IPS DF 19.7 (cell line): ENCODE data around the gene MRPL42.
"Not testable (repeated sequence)": the region's sequence is repeated elsewhere in the genome, so short reads cannot be mapped to it uniquely, and the experiment has no call there.

Experiments
- DNase-seq: peaks from one replicate; pipeline ENCODE4 v3.0.0-alpha.2; 2013; ENCODE audit warnings: low read depth, low spot score

MRPL42 gene

GRCh38 chr12:93547778-93548177 lies 80.5 kb downstream of the MRPL42 start:
- DNase-seq: no peak

- DNase-seq: no peak
Measured at GRCh38 chr12:93549174-93549573, 81.9 kb downstream of the MRPL42 start.

GRCh38 chr12:93550748-93551611 lies 83.7 kb downstream of the MRPL42 start:
- DNase-seq: no peak

GRCh38 chr12:93552427-93552826 lies 85.1 kb downstream of the MRPL42 start:
- DNase-seq: no peak

GRCh38 chr12:93557879-93558278 lies 90.6 kb downstream of the MRPL42 start:
- not testable (repeated sequence) for DNase-seq

GRCh38 chr12:93558685-93559084 lies 91.4 kb downstream of the MRPL42 start:
- DNase-seq: not testable (repeated sequence)

- no peak for DNase-seq
Measured at GRCh38 chr12:93563807-93564538, 96.7 kb downstream of the MRPL42 start.

- no peak for DNase-seq
Measured at GRCh38 chr12:93565760-93566159, 98.4 kb downstream of the MRPL42 start.
